ENCODE data around the gene SCUBE1.

The SCUBE1 gene

GRCh38 chr22:43179146-43179910, 163.8 kb downstream of the SCUBE1 start:
- no peak for DNase-seq (ENCODE audit: low read depth)
- no peak overlapping the region for H3K4me3 ChIP-seq (ENCODE audit: low read depth, low read length)
- TF ChIP-seq, protein P1, sequence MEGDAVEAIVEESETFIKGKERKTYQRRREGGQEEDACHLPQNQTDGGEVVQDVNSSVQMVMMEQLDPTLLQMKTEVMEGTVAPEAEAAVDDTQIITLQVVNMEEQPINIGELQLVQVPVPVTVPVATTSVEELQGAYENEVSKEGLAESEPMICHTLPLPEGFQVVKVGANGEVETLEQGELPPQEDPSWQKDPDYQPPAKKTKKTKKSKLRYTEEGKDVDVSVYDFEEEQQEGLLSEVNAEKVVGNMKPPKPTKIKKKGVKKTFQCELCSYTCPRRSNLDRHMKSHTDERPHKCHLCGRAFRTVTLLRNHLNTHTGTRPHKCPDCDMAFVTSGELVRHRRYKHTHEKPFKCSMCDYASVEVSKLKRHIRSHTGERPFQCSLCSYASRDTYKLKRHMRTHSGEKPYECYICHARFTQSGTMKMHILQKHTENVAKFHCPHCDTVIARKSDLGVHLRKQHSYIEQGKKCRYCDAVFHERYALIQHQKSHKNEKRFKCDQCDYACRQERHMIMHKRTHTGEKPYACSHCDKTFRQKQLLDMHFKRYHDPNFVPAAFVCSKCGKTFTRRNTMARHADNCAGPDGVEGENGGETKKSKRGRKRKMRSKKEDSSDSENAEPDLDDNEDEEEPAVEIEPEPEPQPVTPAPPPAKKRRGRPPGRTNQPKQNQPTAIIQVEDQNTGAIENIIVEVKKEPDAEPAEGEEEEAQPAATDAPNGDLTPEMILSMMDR (IDR thresholded peaks at IDR 0.05; ENCODE audit: insufficient read depth, low read depth, low read length, missing control alignments): no peak

DNA sequence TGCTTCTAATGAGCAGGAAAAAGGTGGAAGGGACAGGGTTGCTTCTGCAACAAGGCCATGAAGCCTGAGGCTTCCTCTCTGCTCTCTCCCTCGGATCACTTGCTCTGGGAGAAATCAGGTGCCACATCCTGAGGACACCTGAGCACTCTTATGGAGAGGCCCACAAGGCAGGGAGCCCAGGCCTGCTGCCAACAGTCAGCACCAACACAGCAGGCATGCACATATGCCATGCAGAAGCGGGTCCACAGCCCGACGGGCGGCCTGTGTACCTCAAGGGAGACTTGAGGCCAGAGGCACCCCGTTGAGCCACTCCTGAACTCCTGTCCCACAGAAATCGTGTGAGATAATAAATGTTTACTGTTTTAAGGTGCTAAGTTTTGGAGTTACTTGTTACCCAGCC, 165.7 kb downstream of the SCUBE1 start:
- H3K4me3 ChIP-seq (ENCODE audit: low read depth, low read length): no peak overlapping the region
- no peak for DNase-seq (ENCODE audit: low read depth)
- TF ChIP-seq, protein P1 (IDR thresholded peaks at IDR 0.05; ENCODE audit: insufficient read depth, low read depth, low read length, missing control alignments): no peak

GRCh38 chr22:43176090-43176489, 167.1 kb downstream of the SCUBE1 start:
- no peak for DNase-seq (ENCODE audit: low read depth)
- TF ChIP-seq, protein P1 (IDR thresholded peaks at IDR 0.05; ENCODE audit: insufficient read depth, low read depth, low read length, missing control alignments): no peak
- H3K4me3 ChIP-seq (ENCODE audit: low read depth, low read length): no peak overlapping the region

DNA sequence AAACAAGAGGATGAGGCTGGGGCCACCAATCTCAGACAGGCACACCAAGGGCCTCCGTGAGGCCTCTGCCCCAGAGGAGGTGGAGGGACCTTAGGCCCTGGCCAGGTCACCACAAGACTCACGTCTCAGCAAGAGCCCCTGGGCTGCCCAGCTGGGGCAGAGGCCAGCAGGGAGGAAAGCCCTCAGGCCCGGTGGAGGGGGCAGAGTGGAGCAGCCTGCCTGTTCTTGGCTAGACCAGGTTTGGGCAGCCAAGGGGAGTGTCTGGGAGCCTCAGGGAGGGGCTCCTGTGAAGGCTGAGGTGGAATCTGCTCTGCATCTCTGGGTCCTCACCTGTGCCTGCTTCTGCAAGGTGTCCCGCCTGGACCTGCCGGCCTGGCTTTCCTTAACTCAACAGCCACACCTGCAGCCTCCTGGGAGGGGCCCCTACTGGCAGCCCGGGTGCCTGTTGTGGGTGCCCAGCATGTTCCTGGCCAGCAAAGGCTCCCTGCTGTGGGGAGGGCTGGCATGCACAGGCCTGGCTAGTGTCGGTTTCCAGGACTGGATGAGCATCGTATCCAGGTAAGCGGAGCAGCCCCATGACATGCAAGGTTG, 168.1 kb downstream of the SCUBE1 start:
- DNase-seq (ENCODE audit: low read depth): no peak
- H3K4me3 ChIP-seq (ENCODE audit: low read depth, low read length): no peak overlapping the region
- TF ChIP-seq, protein P1 (IDR thresholded peaks at IDR 0.05; ENCODE audit: insufficient read depth, low read depth, low read length, missing control alignments): no peak

DNA sequence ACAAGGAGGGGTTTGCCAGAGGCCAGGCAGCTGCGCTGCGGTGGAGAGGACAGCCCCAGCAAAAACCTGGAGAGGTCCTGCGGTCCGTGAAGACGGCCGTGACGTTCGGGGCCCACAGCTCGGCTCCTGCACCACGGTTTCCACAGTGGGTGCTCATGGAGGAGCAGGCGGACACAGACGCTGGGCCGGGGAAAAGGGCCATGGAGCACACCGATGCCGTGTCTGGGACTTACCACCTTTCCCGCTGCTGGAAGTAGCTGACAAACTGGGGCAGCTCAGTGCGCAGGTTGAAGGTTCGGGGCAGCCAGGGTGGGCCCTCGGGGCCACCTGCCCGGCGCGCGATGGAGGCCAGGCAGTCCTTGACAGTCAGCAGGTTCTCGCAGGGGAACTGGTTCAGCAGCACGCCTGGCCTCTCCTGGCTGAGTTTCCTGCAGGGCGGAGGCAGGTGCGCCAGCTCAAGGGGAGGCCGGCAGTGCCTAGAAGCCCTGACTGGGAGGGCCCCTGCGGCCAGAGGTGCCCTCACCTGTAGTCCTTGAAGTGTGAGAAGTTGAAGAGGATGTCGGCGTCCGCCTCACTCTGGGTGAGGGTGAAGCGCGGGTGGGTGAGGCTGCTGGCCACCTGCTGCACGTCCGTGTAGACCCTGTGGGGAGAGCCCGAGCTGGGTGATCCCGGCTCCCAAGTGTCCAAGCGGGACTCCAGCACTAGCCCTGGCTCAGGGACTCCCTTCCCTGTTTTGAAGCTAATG, 169.0 kb downstream of the SCUBE1 start:
- TF ChIP-seq, protein P1 (IDR thresholded peaks at IDR 0.05; ENCODE audit: insufficient read depth, low read depth, low read length, missing control alignments): no peak
- H3K4me3 ChIP-seq (ENCODE audit: low read depth, low read length): no peak overlapping the region
- DNase-seq (ENCODE audit: low read depth): no peak

DNA sequence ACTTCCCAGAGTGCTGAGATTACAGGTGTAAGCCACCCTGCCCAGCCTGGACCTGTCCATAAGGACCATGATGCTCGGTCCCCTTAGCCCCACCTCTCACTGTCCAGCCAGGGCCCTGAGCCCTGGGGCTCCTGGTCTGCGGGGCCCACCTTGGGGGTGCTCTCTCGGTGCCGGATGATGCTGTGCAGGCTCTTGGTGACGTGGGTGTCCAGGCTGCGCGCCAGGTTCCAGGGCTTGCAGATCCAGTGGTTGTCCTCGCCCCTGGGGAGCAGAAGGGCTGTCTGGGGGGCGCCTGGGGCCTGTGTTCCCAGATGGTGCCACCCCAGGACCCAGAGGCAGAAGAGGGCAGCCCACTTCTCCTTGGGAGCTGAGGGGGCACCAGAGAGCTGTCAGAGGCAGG, 169.6 kb downstream of the SCUBE1 start:
- no peak overlapping the region for H3K4me3 ChIP-seq (ENCODE audit: low read depth, low read length)
- DNase-seq (ENCODE audit: low read depth): no peak
- TF ChIP-seq, protein P1 (IDR thresholded peaks at IDR 0.05; ENCODE audit: insufficient read depth, low read depth, low read length, missing control alignments): no peak
